Caco-2 (cell line): ENCODE data around the gene SLC17A2. TPM values are rescaled to one million over a fixed set of nuclear protein-coding genes. Genes with fewer than 3 reads are reported as not detected.

Experiments
- BruUV-seq: library from RNA; stranded (reverse); fragments of 400-500 nt; replicated peaks from 2 replicates; lab custom pipeline; 2021; lab: Mats Ljungman, UMichigan
- CTCF ChIA-PET: fragments of 300-600 bp; sonication (Branson Sonifier 250); formaldehyde crosslinking; loops from one replicate; lab custom pipeline; 2022; ENCODE audit warnings: antibody characterized with exemption; lab: Charles Lee
- POLR2A ChIA-PET: fragments of 300-600 bp; sonication (Branson Sonifier 250); formaldehyde crosslinking; loops from one replicate; lab custom pipeline; 2022; ENCODE audit warnings: antibody characterized with exemption; lab: Charles Lee
- DNase-seq, 2 experiments: peaks; one replicate each; pipeline versions ENCODE4 v3.0.0 to v3.0.0-alpha.2; 2020 to 2022
- H3K27me3 ChIP-seq: replicated peaks from 2 replicates; pipeline ENCODE4 v1.6.0; 2011; ENCODE audit warnings: low read length; ENCODE audit not compliant: control insufficient read depth, insufficient read depth
- H3K36me3 ChIP-seq: 2 replicates; pipeline ENCODE4 v1.5.1; 2011; ENCODE audit warnings: low read length; ENCODE audit not compliant: control insufficient read depth, insufficient read depth
- H3K4me1 ChIP-seq: fragments of 250-450 bp; sonication (Bioruptor Pico); 2 replicates; pipeline ENCODE4 v1.5.1; 2020; ENCODE audit warnings: mild to moderate bottlenecking
- H3K4me3 ChIP-seq: 2 replicates; pipeline ENCODE4 v1.5.1; 2011; ENCODE audit warnings: low read depth, mild to moderate bottlenecking, control low read depth, low read length
- H3K9me3 ChIP-seq: fragments of 250-450 bp; sonication (Bioruptor Pico); 2 replicates; pipeline ENCODE4 v1.5.1; 2020; ENCODE audit warnings: mild to moderate bottlenecking, moderate library complexity
- H3K27ac Mint-ChIP-seq: one replicate; pipeline ENCODE4 v1.8.0; 2022; ENCODE audit warnings: mixed read lengths; ENCODE audit not compliant: unreplicated experiment
- H3K27me3 Mint-ChIP-seq: one replicate; pipeline ENCODE4 v1.8.0; 2022; ENCODE audit warnings: mixed read lengths; ENCODE audit not compliant: insufficient read depth, unreplicated experiment
- H3K36me3 Mint-ChIP-seq: one replicate; pipeline ENCODE4 v1.8.0; 2022; ENCODE audit warnings: mild to moderate bottlenecking, mixed read lengths; ENCODE audit not compliant: insufficient read depth, unreplicated experiment
- H3K4me1 Mint-ChIP-seq: one replicate; pipeline ENCODE4 v1.8.0; 2022; ENCODE audit warnings: low read depth, mixed read lengths; ENCODE audit not compliant: unreplicated experiment
- H3K4me3 Mint-ChIP-seq: one replicate; pipeline ENCODE4 v1.8.0; 2022; ENCODE audit warnings: mild to moderate bottlenecking, moderate library complexity, mixed read lengths; ENCODE audit not compliant: unreplicated experiment
- H3K9me3 Mint-ChIP-seq: one replicate; pipeline ENCODE4 v1.8.0; 2022; ENCODE audit warnings: mixed read lengths; ENCODE audit not compliant: unreplicated experiment
- CTCF ChIP-seq, 2 experiments: fragments of 200-600 bp in 1 of 2; IDR thresholded peaks; 1 replicate in 1 of 2; 2 replicates in 1 of 2; pipeline versions ENCODE4 v1.5.1 to v1.8.0; 2011 to 2022; ENCODE audit warnings: antibody characterized with exemption in 1 of 2, control low read depth in 1 of 2, inconsistent platforms in 1 of 2, low read depth in 1 of 2, low read length in 1 of 2, mild to moderate bottlenecking in 1 of 2, moderate library complexity in 1 of 2; ENCODE audit not compliant: insufficient read depth in 1 of 2, severe bottlenecking in 1 of 2, unreplicated experiment in 1 of 2
- intact Hi-C: fragments of 100-400 bp; cut with micrococcal nuclease; formaldehyde crosslinking; loops from one replicate; pipeline ENCODE4 v1.10.0; 2022; ENCODE audit not compliant: unreplicated experiment
- total RNA-seq: library from RNA; stranded (reverse); gene quantifications from 2 replicates; pipeline ENCODE4 v1.2.3, GENCODE V29; 2022

Gene SLC17A2
- total RNA-seq, 1 experiment from 2014 or later: not detected

GRCh38 chr6:25973923-25974555, 43.5 kb upstream of the SLC17A2 start:
- H3K4me1 Mint-ChIP-seq: peaks cover 26% of the 10 kb centered on the region
- H3K27me3 Mint-ChIP-seq: no peaks in the 10 kb centered on the region

DNA sequence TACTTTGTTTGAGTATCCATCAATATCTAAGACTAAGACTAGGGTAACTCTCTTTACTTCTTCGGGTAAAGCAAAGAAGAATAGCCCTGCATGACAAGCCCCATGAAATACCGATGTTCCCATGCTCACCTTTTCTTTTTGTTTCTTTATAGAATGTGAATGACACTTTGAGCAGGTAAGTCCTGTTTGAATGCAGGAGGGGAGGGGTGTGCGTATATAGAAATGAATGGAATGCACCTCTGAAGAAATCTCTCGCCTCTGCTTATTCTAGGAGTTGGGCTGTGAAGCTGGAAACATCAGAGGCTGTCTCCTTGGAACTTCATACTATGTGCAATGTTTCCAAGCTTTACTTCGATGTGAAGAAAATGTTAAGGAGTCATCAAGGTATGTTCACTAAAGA, 42.4 kb upstream of the SLC17A2 start:
- Histone ChIP-seq H3K27me3 (no peaks in the 10 kb centered on the region), H3K4me3 (no peak overlapping the region), H3K4me1 (peaks cover 42% of the 10 kb centered on the region), H3K9me3 (no peaks in the 10 kb centered on the region), H3K36me3 (no peaks in the 10 kb centered on the region)
- Mint-ChIP-seq H3K27ac (no peak overlapping the region), H3K4me1 (peaks cover 26% of the 10 kb centered on the region), H3K27me3 (no peaks in the 10 kb centered on the region), H3K36me3 (peaks cover 6% of the 10 kb centered on the region), H3K9me3 (no peaks in the 10 kb centered on the region), H3K4me3 (peak overlapping the region; percentile 40)
- no peak for TF ChIP-seq CTCF (IDR thresholded peaks at IDR 0.05; ENCODE audit: insufficient read depth in 1 of 2, low read depth in 1 of 2, low read length in 1 of 2, severe bottlenecking in 1 of 2, unreplicated experiment in 1 of 2)
- intact Hi-C loops: loop anchor here (2.0 kb wide), 1 partner anchor 20 kb away; no protein-coding TSS in a partner anchor
- DNase-seq: peak; percentile 46 to 55
- BruUV-seq: no TSS peak
- POLR2A ChIA-PET: interaction anchor here (1.0 to 1.5 kb wide), 2 partner anchors 48 to 49 kb away, joined by 4 to 5 read pairs; no protein-coding TSS in a partner anchor
- CTCF ChIA-PET: interaction anchor here (1.1 to 2.6 kb wide), 2 partner anchors 20 to 31 kb away, joined by 3 to 18 read pairs; no protein-coding TSS in a partner anchor

More at GRCh38 chr6:25973923-25974555, 43.5 kb upstream of the SLC17A2 start:
- peaks cover 42% of the 10 kb centered on the region for H3K4me1 ChIP-seq
- intact Hi-C loops: loop anchor here (2.0 kb wide), 1 partner anchor 19 kb away; no protein-coding TSS in a partner anchor
- H3K4me3 Mint-ChIP-seq: no peak overlapping the region
- H3K27me3 ChIP-seq: no peaks in the 10 kb centered on the region
- TF ChIP-seq CTCF (IDR thresholded peaks at IDR 0.05; ENCODE audit: insufficient read depth in 1 of 2, low read depth in 1 of 2, low read length in 1 of 2, severe bottlenecking in 1 of 2, unreplicated experiment in 1 of 2): no peak
- H3K36me3 ChIP-seq: no peaks in the 10 kb centered on the region
- peaks cover 6% of the 10 kb centered on the region for H3K36me3 Mint-ChIP-seq
- BruUV-seq: no TSS peak
- CTCF ChIA-PET: interaction anchor here (0.7 to 2.6 kb wide), 3 partner anchors 19 to 32 kb away, joined by 3 to 18 read pairs (median 3); no protein-coding TSS in a partner anchor
- no peaks in the 10 kb centered on the region for H3K9me3 Mint-ChIP-seq
- H3K27ac Mint-ChIP-seq: peak overlapping the region; percentile 50
- POLR2A ChIA-PET: interaction anchor here (1.0 to 1.5 kb wide), 2 partner anchors 47 to 48 kb away, joined by 4 to 5 read pairs; no protein-coding TSS in a partner anchor
- DNase-seq: peak; percentile 9 to 66
- no peak overlapping the region for H3K4me3 ChIP-seq
- no peaks in the 10 kb centered on the region for H3K9me3 ChIP-seq

- intact Hi-C loops: loop anchor here (2.0 kb wide), 1 partner anchor 21 kb away; no protein-coding TSS in a partner anchor
- Histone ChIP-seq H3K4me1 (peaks cover 42% of the 10 kb centered on the region), H3K4me3 (no peak overlapping the region), H3K36me3 (no peaks in the 10 kb centered on the region), H3K27me3 (no peaks in the 10 kb centered on the region), H3K9me3 (no peaks in the 10 kb centered on the region)
- no peak for DNase-seq
- peak overlapping the region; percentile 84 for H3K27ac Mint-ChIP-seq
- no TSS peak for BruUV-seq
- H3K27me3 Mint-ChIP-seq: no peaks in the 10 kb centered on the region
- peaks cover 26% of the 10 kb centered on the region for H3K4me1 Mint-ChIP-seq
- H3K36me3 Mint-ChIP-seq: peaks cover 6% of the 10 kb centered on the region
- ChIA-PET POLR2A (no interaction called here), CTCF (interaction anchor here (2.6 kb wide), 1 partner anchor 20 kb away, joined by 18 read pairs; no protein-coding TSS in a partner anchor)
- no peak overlapping the region for H3K4me3 Mint-ChIP-seq
- no peak for TF ChIP-seq CTCF (IDR thresholded peaks at IDR 0.05; ENCODE audit: insufficient read depth in 1 of 2, low read depth in 1 of 2, low read length in 1 of 2, severe bottlenecking in 1 of 2, unreplicated experiment in 1 of 2)
- no peaks in the 10 kb centered on the region for H3K9me3 Mint-ChIP-seq
These were observed 41.6 kb upstream of the SLC17A2 start for GRCh38 chr6:25972128-25972527.
